H1 (cell line): ENCODE measurements around the gene IREB2. TPM values are rescaled to one million over a fixed set of nuclear protein-coding genes. Genes with fewer than 3 reads are reported as not detected.

Source experiments
- CTCF ChIA-PET: fragments of 300-600 bp; sonication (Branson Sonifier 250); formaldehyde crosslinking; loops from one replicate; lab custom pipeline; 2021; ENCODE audit not compliant: partially characterized antibody; lab: Charles Lee
- POLR2A ChIA-PET: fragments of 300-600 bp; sonication (Branson Sonifier 250); formaldehyde crosslinking; loops from one replicate; lab custom pipeline; 2021; ENCODE audit warnings: inconsistent platforms; ENCODE audit not compliant: partially characterized antibody; lab: Charles Lee
- DNase-seq, 2 experiments: peaks; one replicate each; pipeline versions ENCODE4 v3.0.0 to v3.0.0-alpha.2; 2010 to 2022; ENCODE audit warnings: low spot score in 2 of 2, low read depth in 1 of 2, mixed read lengths in 1 of 2
- FAIRE-seq: peaks from 2 replicates; lab custom pipeline; 2011; peaks lifted over from hg19 to GRCh38; lab: Jason Lieb, UNC
- H2AFZ ChIP-seq: 2 replicates; pipeline ENCODE4 v1.8.1; 2012; ENCODE audit warnings: low read length, inconsistent platforms
- H2AK5ac ChIP-seq: 2 replicates; pipeline ENCODE4 v1.6.1; 2013; ENCODE audit warnings: low read depth, low read length
- H2BK120ac ChIP-seq: replicated peaks from 2 replicates; pipeline ENCODE3; 2013; ENCODE audit warnings: low read depth, low read length, inconsistent platforms
- H2BK12ac ChIP-seq: 2 replicates; pipeline ENCODE4 v1.6.1; 2013; ENCODE audit warnings: low read depth, low read length
- H2BK15ac ChIP-seq: 2 replicates; pipeline ENCODE4 v1.6.1; 2013; ENCODE audit warnings: low read length
- H2BK20ac ChIP-seq: 2 replicates; pipeline ENCODE4 v1.6.1; 2013; ENCODE audit warnings: low read length
- H2BK5ac ChIP-seq: 2 replicates; pipeline ENCODE4 v1.6.1; 2013; ENCODE audit warnings: low read depth, low read length
- H3K14ac ChIP-seq: 2 replicates; pipeline ENCODE4 v1.6.1; 2013; ENCODE audit warnings: inconsistent platforms; ENCODE audit not compliant: insufficient read length
- H3K18ac ChIP-seq: 2 replicates; pipeline ENCODE4 v1.6.1; 2013; ENCODE audit warnings: low read length; ENCODE audit errors: extremely low read depth
- H3K23ac ChIP-seq: 2 replicates; pipeline ENCODE4 v1.6.1; 2013; ENCODE audit warnings: inconsistent platforms; ENCODE audit not compliant: insufficient read length
- H3K23me2 ChIP-seq: 2 replicates; pipeline ENCODE4 v1.6.1; 2013; ENCODE audit warnings: low read depth, low read length
- H3K27ac ChIP-seq: 2 replicates; pipeline ENCODE4 v1.6.1; 2011; ENCODE audit warnings: low read depth, low read length, inconsistent platforms
- H3K27me3 ChIP-seq, 4 experiments: replicated peaks in 1 of 4; 1 replicate in 1 of 4; 2 replicates in 3 of 4; pipeline versions ENCODE4 v1.6.1 to v1.8.1; 2011 to 2013; ENCODE audit warnings: low read length in 3 of 4, mild to moderate bottlenecking in 3 of 4, inconsistent platforms in 2 of 4, mixed read lengths in 2 of 4, moderate library complexity in 1 of 4; ENCODE audit not compliant: control insufficient read depth in 3 of 4, insufficient read depth in 3 of 4; ENCODE audit errors: extremely low read depth in 1 of 4
- H3K36me3 ChIP-seq, 4 experiments: 2 replicates each; pipeline versions ENCODE4 v1.6.1 to v1.8.1; 2011 to 2013; ENCODE audit warnings: mild to moderate bottlenecking in 4 of 4, low read length in 3 of 4, moderate library complexity in 2 of 4, control low read depth in 1 of 4, inconsistent platforms in 1 of 4; ENCODE audit not compliant: insufficient read depth in 4 of 4, control insufficient read depth in 2 of 4
- H3K4ac ChIP-seq: replicated peaks from 2 replicates; pipeline ENCODE3; 2013; ENCODE audit warnings: low read length, low read depth, mixed read lengths, inconsistent platforms; ENCODE audit not compliant: insufficient read length
- H3K4me1 ChIP-seq, 4 experiments: replicated peaks in 1 of 4; 1 replicate in 1 of 4; 2 replicates in 3 of 4; pipeline versions ENCODE4 v1.6.1 to v1.8.1; 2011 to 2013; ENCODE audit warnings: low read length in 3 of 4, inconsistent platforms in 2 of 4, mixed read lengths in 1 of 4; ENCODE audit not compliant: insufficient read depth in 4 of 4, control insufficient read depth in 3 of 4
- H3K4me2 ChIP-seq, 2 experiments: 2 replicates each; pipeline versions ENCODE4 v1.6.1 to v1.8.1; 2011 to 2013; ENCODE audit warnings: low read depth in 2 of 2, low read length in 2 of 2, control low read depth in 1 of 2, inconsistent platforms in 1 of 2, mild to moderate bottlenecking in 1 of 2; ENCODE audit not compliant: insufficient read depth in 1 of 2
- H3K4me3 ChIP-seq, 4 experiments: fragments of 200-600, 300-600 bp in 1 of 4; sonication (generic), shearing (Covaris generic), sonication (Bioruptor Twin) in 1 of 4; 2 replicates each; pipeline versions ENCODE4 v1.5.1 to v1.8.1; 2011 to 2016; ENCODE audit warnings: low read length in 4 of 4, low read depth in 3 of 4, control low read depth in 2 of 4, inconsistent platforms in 2 of 4, mild to moderate bottlenecking in 2 of 4, mixed read lengths in 1 of 4, moderate library complexity in 1 of 4; ENCODE audit not compliant: insufficient read depth in 2 of 4; ENCODE audit errors: extremely low read depth in 1 of 4
- H3K56ac ChIP-seq: replicated peaks from 2 replicates; pipeline ENCODE3; 2013; ENCODE audit warnings: low read depth, mild to moderate bottlenecking, mixed read lengths, low read length, inconsistent platforms; ENCODE audit not compliant: insufficient read length
- H3K79me1 ChIP-seq: 2 replicates; pipeline ENCODE4 v1.6.1; 2013; ENCODE audit warnings: low read depth, low read length, control low read depth
- H3K79me2 ChIP-seq, 2 experiments: 2 replicates each; pipeline versions ENCODE4 v1.6.1 to v1.8.1; 2012 to 2013; ENCODE audit warnings: low read length in 2 of 2, mild to moderate bottlenecking in 2 of 2, inconsistent platforms in 1 of 2; ENCODE audit not compliant: insufficient read depth in 2 of 2, control insufficient read depth in 1 of 2
- H3K9ac ChIP-seq, 4 experiments: replicated peaks in 1 of 4; 1 replicate in 1 of 4; 2 replicates in 3 of 4; pipeline versions ENCODE4 v1.6.1 to v1.8.1; 2011 to 2013; ENCODE audit warnings: low read depth in 3 of 4, low read length in 3 of 4, control low read depth in 2 of 4, mild to moderate bottlenecking in 2 of 4, moderate library complexity in 2 of 4, inconsistent platforms in 1 of 4; ENCODE audit errors: extremely low read depth in 1 of 4
- H3K9me3 ChIP-seq, 2 experiments: 2 replicates each; pipeline versions ENCODE4 v1.6.1 to v1.8.1; 2012 to 2013; ENCODE audit warnings: mild to moderate bottlenecking in 2 of 2, moderate library complexity in 2 of 2, control low read depth in 1 of 2, inconsistent platforms in 1 of 2, low read depth in 1 of 2, low read length in 1 of 2, mixed read lengths in 1 of 2; ENCODE audit not compliant: insufficient read depth in 2 of 2
- H4K20me1 ChIP-seq, 2 experiments: replicated peaks in 1 of 2; 2 replicates each; pipeline versions ENCODE3 to v1.8.1; 2011 to 2013; ENCODE audit warnings: inconsistent platforms in 2 of 2, low read length in 2 of 2, mild to moderate bottlenecking in 1 of 2; ENCODE audit not compliant: insufficient read depth in 2 of 2, control insufficient read depth in 1 of 2
- H4K5ac ChIP-seq: 2 replicates; pipeline ENCODE4 v1.6.1; 2013; ENCODE audit warnings: low read length, low read depth, mixed read lengths, inconsistent platforms; ENCODE audit not compliant: insufficient read length
- H4K8ac ChIP-seq: 2 replicates; pipeline ENCODE4 v1.8.0; 2013; ENCODE audit warnings: mild to moderate bottlenecking, moderate library complexity, low read length, inconsistent platforms; ENCODE audit not compliant: insufficient read depth; ENCODE audit errors: extremely low read depth
- H4K91ac ChIP-seq: replicated peaks from 2 replicates; pipeline ENCODE3; 2013; ENCODE audit warnings: low read length, mixed read lengths, inconsistent platforms; ENCODE audit not compliant: insufficient read length
- JUND ChIP-seq: IDR thresholded peaks from 2 replicates; pipeline ENCODE4 v1.6.1; 2011; ENCODE audit warnings: mild to moderate bottlenecking, improper control_type of control experiment, low read length
- PHF8 ChIP-seq: fragments of 200-600 bp; sonication (generic); conservative IDR thresholded peaks from 2 replicates; pipeline ENCODE4 v1.7.1; 2012; ENCODE audit warnings: low read depth, mild to moderate bottlenecking, inconsistent platforms, low read length, moderate library complexity
- POLR2A ChIP-seq, 2 experiments: IDR thresholded peaks; 1 replicate in 1 of 2; 2 replicates in 1 of 2; pipeline ENCODE4 v1.6.1; 2011; ENCODE audit warnings: low read depth in 2 of 2, low read length in 2 of 2, mild to moderate bottlenecking in 2 of 2; ENCODE audit errors: control extremely low read depth in 1 of 2
- RBBP5 ChIP-seq: IDR thresholded peaks from 2 replicates; pipeline ENCODE4 v1.7.1; 2012; ENCODE audit warnings: low read depth, mild to moderate bottlenecking, inconsistent platforms, low read length, moderate library complexity, borderline replicate concordance
- RNF2 ChIP-seq: fragments of 200-900, 300-1000 bp; sonication (generic); IDR thresholded peaks from 2 replicates; pipeline ENCODE4 v1.7.1; 2016; ENCODE audit warnings: borderline replicate concordance, low read depth, mild to moderate bottlenecking, antibody characterized with exemption, low read length; ENCODE audit not compliant: poor library complexity, severe bottlenecking; ENCODE audit errors: missing control alignments
- RXRA ChIP-seq: IDR thresholded peaks from 2 replicates; pipeline ENCODE4 v1.6.1; 2011; ENCODE audit warnings: low read depth, mild to moderate bottlenecking, low read length, moderate library complexity; ENCODE audit not compliant: insufficient read depth
- SIRT6 ChIP-seq: IDR thresholded peaks from one replicate; pipeline ENCODE4 v1.7.1; 2012; ENCODE audit warnings: low read length, inconsistent platforms
- SP2 ChIP-seq: IDR thresholded peaks from 2 replicates; pipeline ENCODE4 v1.6.1; 2012; ENCODE audit warnings: mild to moderate bottlenecking, low read length, inconsistent platforms
- TAF1 ChIP-seq: IDR thresholded peaks from 2 replicates; pipeline ENCODE4 v1.6.1; 2011; ENCODE audit warnings: mild to moderate bottlenecking, low read depth, low read length
- TBP ChIP-seq: IDR thresholded peaks from 2 replicates; pipeline ENCODE4 v1.6.1; 2011; ENCODE audit warnings: low read depth, low read length, improper control_type of control experiment
- WGBS, 2 experiments: shearing (Covaris generic) in 1 of 2; methylation state at CpG; one replicate each; pipeline versions ENCODE4 v1.1.6 to v1.1.7; 2013 to 2015; ENCODE audit warnings: low lambda C conversion rate in 2 of 2, mixed read lengths in 2 of 2, inconsistent platforms in 1 of 2, low coverage in 1 of 2, missing lambda C conversion rate in 1 of 2; ENCODE audit not compliant: insufficient replicate concordance in 2 of 2, insufficient coverage in 1 of 2, insufficient read length in 1 of 2; ENCODE audit errors: extremely low coverage in 1 of 2, missing lambda C conversion rate in 1 of 2; 5-methylcytosine and 5-hydroxymethylcytosine counted together
- polyA plus RNA-seq, 7 experiments: library from polyadenylated mRNA; depleted of rRNA in 3 of 7; stranded (reverse) in 5 of 7; unstranded in 2 of 7; fragments of >200 nt in 5 of 7; fragments of 200-250 nt in 2 of 7; gene quantifications; 1 replicate in 5 of 7; 2 replicates in 1 of 7; 4 replicates in 1 of 7; pipeline versions ENCODE4 v1.2.1 to v1.2.3, GENCODE V29; 2011 to 2013; ENCODE audit warnings: missing spikeins in 2 of 7, mixed read lengths in 2 of 7
- total RNA-seq: library from RNA; stranded (reverse); fragmentation: NEBNext Ultra II Directional; extraction: Animal tissue kit (Norgen Biotek cat#: 25700); gene quantifications from 2 replicates; pipeline ENCODE4 v1.2.1, GENCODE V29; 2021
- TF ChIP-seq, protein P1 (sequence below): IDR thresholded peaks from 2 replicates; pipeline ENCODE4 v1.6.1; 2012; ENCODE audit warnings: low read length, inconsistent platforms
- TF ChIP-seq, protein P2 (sequence below): IDR thresholded peaks from 2 replicates; pipeline ENCODE4 v1.6.1; 2012; ENCODE audit warnings: inconsistent platforms

IREB2 gene
- total and polyA plus RNA-seq, 2 of the 8 experiments (the other 6 are each of a cell fraction or from before 2014, with no cell fraction given) = 21.0 to 103 TPM

- H3K18ac ChIP-seq = no peak overlapping the region
- H4K91ac ChIP-seq = no peak overlapping the region
- H2BK20ac ChIP-seq = no peak overlapping the region
- no peak overlapping the region for H3K23ac ChIP-seq
- H3K4me2 ChIP-seq = no peak overlapping the region
- no peak overlapping the region for H2BK15ac ChIP-seq
- no peak overlapping the region for H2BK120ac ChIP-seq
- FAIRE-seq (no peak), DNase-seq (no peak)
- H3K4me1 ChIP-seq = no peaks in the 10 kb centered on the region
- H3K9ac ChIP-seq = no peak overlapping the region
- peaks cover 3 to 19% (median 15%) of the 10 kb centered on the region in 4 experiments; a peak in 5 of 8 replicates for H3K36me3 ChIP-seq
- POLR2A ChIA-PET = interaction anchor here (1.6 kb wide), 1 partner anchor 65 kb away, joined by 4 read pairs; the partner anchor contains the start of gene IREB2
- no peak overlapping the region for H3K4me3 ChIP-seq
- no peak overlapping the region for H3K27ac ChIP-seq
- no peak overlapping the region for H2AK5ac ChIP-seq
- H2BK5ac ChIP-seq = no peak overlapping the region
- peaks cover 0 to 3% of the 10 kb centered on the region in 2 experiments; a peak in 2 of 4 replicates for H3K9me3 ChIP-seq
- H3K23me2 ChIP-seq = peaks cover 5% of the 10 kb centered on the region; the same call in 1 of the 2 replicates
- H4K5ac ChIP-seq = no peak overlapping the region
- H3K14ac ChIP-seq = no peak overlapping the region
- no peaks in the 10 kb centered on the region; a peak in 1 of 7 replicates for H3K27me3 ChIP-seq
- no peaks in the 10 kb centered on the region for H3K79me1 ChIP-seq
- H3K56ac ChIP-seq = no peak overlapping the region
- CTCF ChIA-PET = no interaction called here
- H2BK12ac ChIP-seq = no peak overlapping the region
- no peak overlapping the region for H2AFZ ChIP-seq
- H3K79me2 ChIP-seq = no peaks in the 10 kb centered on the region
- 93% methylated on average over 2 of the region's 2 CpGs; no CpG with 5 or more reads in 1 of the 2 experiments for WGBS, 2 experiments
- H3K4ac ChIP-seq = no peak overlapping the region
- H4K8ac ChIP-seq = no peak overlapping the region
- H4K20me1 ChIP-seq = no peaks in the 10 kb centered on the region
- TF ChIP-seq, protein P1, sequence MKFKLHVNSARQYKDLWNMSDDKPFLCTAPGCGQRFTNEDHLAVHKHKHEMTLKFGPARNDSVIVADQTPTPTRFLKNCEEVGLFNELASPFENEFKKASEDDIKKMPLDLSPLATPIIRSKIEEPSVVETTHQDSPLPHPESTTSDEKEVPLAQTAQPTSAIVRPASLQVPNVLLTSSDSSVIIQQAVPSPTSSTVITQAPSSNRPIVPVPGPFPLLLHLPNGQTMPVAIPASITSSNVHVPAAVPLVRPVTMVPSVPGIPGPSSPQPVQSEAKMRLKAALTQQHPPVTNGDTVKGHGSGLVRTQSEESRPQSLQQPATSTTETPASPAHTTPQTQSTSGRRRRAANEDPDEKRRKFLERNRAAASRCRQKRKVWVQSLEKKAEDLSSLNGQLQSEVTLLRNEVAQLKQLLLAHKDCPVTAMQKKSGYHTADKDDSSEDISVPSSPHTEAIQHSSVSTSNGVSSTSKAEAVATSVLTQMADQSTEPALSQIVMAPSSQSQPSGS = no peak
- TF ChIP-seq RXRA (no peak), JUND (no peak), TAF1 (no peak), POLR2A (IDR thresholded peaks at IDR 0.05; ENCODE audit: control extremely low read depth in 1 of 2, low read depth in 2 of 2, low read length in 2 of 2) (no peak), PHF8 (no peak), RNF2 (no peak), SIRT6 (no peak), RBBP5 (no peak), TBP (no peak), SP2 (no peak)
- TF ChIP-seq, protein P2, sequence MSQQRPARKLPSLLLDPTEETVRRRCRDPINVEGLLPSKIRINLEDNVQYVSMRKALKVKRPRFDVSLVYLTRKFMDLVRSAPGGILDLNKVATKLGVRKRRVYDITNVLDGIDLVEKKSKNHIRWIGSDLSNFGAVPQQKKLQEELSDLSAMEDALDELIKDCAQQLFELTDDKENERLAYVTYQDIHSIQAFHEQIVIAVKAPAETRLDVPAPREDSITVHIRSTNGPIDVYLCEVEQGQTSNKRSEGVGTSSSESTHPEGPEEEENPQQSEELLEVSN = no peak
These were observed 64.6 kb downstream of the IREB2 start for GRCh38 chr15:78502641-78503040.
